H9 (cell line): ENCODE data around the gene SNRPA1. TPM values are rescaled to one million over a fixed set of nuclear protein-coding genes. Genes with fewer than 3 reads are reported as not detected.

Source experiments
- DNase-seq: peaks from one replicate; pipeline ENCODE4 v3.0.0-alpha.2; 2017
- H2AFZ ChIP-seq: one replicate; pipeline ENCODE4 v1.6.1; 2013; ENCODE audit warnings: mild to moderate bottlenecking, low read length, control low read depth, moderate library complexity
- H2AK5ac ChIP-seq: 2 replicates; pipeline ENCODE4 v1.6.1; 2013; ENCODE audit warnings: low read length, control low read depth, mixed read lengths; ENCODE audit not compliant: insufficient read length
- H2BK120ac ChIP-seq: one replicate; pipeline ENCODE4 v1.6.1; 2013; ENCODE audit warnings: low read depth, mild to moderate bottlenecking, low read length, control low read depth, inconsistent platforms; ENCODE audit not compliant: poor library complexity, severe bottlenecking
- H2BK12ac ChIP-seq: 2 replicates; pipeline ENCODE4 v1.6.1; 2013; ENCODE audit warnings: low read length, control low read depth, mixed read lengths, low read depth; ENCODE audit not compliant: insufficient read length
- H2BK15ac ChIP-seq: 2 replicates; pipeline ENCODE4 v1.6.1; 2013; ENCODE audit warnings: low read depth, low read length, control low read depth
- H2BK20ac ChIP-seq: one replicate; pipeline ENCODE4 v1.6.1; 2013; ENCODE audit warnings: low read depth, mild to moderate bottlenecking, low read length, control low read depth, inconsistent platforms; ENCODE audit not compliant: poor library complexity, severe bottlenecking
- H2BK5ac ChIP-seq: 2 replicates; pipeline ENCODE4 v1.6.1; 2013; ENCODE audit warnings: low read length, control low read depth, mixed read lengths; ENCODE audit not compliant: insufficient read length
- H3K14ac ChIP-seq: 2 replicates; pipeline ENCODE4 v1.6.1; 2013; ENCODE audit warnings: low read length, control low read depth; ENCODE audit not compliant: insufficient read depth
- H3K18ac ChIP-seq: 2 replicates; pipeline ENCODE4 v1.6.1; 2013; ENCODE audit warnings: low read depth, mild to moderate bottlenecking, mixed read lengths, low read length, control low read depth; ENCODE audit not compliant: insufficient read length
- H3K23ac ChIP-seq: 2 replicates; pipeline ENCODE4 v1.6.1; 2013; ENCODE audit warnings: low read length, control low read depth, mixed read lengths, low read depth; ENCODE audit not compliant: insufficient read length
- H3K23me2 ChIP-seq: 2 replicates; pipeline ENCODE4 v1.6.1; 2013; ENCODE audit warnings: low read depth, mild to moderate bottlenecking, mixed read lengths, low read length, control low read depth; ENCODE audit not compliant: insufficient read length, poor library complexity, severe bottlenecking
- H3K27ac ChIP-seq: 2 replicates; pipeline ENCODE4 v1.5.1; 2013; ENCODE audit warnings: low read length, control low read depth, mixed read lengths, low read depth; ENCODE audit not compliant: insufficient read length
- H3K27me3 ChIP-seq: 2 replicates; pipeline ENCODE4 v1.6.1; 2013; ENCODE audit warnings: low read length, control low read depth, inconsistent platforms; ENCODE audit not compliant: insufficient read depth
- H3K4ac ChIP-seq: 2 replicates; pipeline ENCODE4 v1.6.1; 2013; ENCODE audit warnings: low read depth, mild to moderate bottlenecking, control low read depth, inconsistent platforms, low read length, moderate library complexity
- H3K4me1 ChIP-seq: 2 replicates; pipeline ENCODE4 v1.6.1; 2013; ENCODE audit warnings: low read length, control low read depth, inconsistent platforms; ENCODE audit not compliant: insufficient read depth
- H3K4me2 ChIP-seq: 2 replicates; pipeline ENCODE4 v1.6.1; 2013; ENCODE audit warnings: low read length, control low read depth, mixed read lengths; ENCODE audit not compliant: insufficient read length, insufficient read depth
- H3K56ac ChIP-seq: 2 replicates; pipeline ENCODE4 v1.6.1; 2013; ENCODE audit warnings: low read depth, mild to moderate bottlenecking, mixed read lengths, low read length, control low read depth; ENCODE audit not compliant: insufficient read length
- H3K79me1 ChIP-seq: 2 replicates; pipeline ENCODE4 v1.6.1; 2013; ENCODE audit warnings: low read depth, mild to moderate bottlenecking, moderate library complexity, low read length, control low read depth, inconsistent platforms; ENCODE audit not compliant: insufficient read depth, poor library complexity, severe bottlenecking
- H3K79me2 ChIP-seq: 2 replicates; pipeline ENCODE4 v1.6.1; 2013; ENCODE audit warnings: low read length, control low read depth, inconsistent platforms; ENCODE audit not compliant: insufficient read depth
- H3K9ac ChIP-seq: 2 replicates; pipeline ENCODE4 v1.6.1; 2013; ENCODE audit warnings: low read length, control low read depth, mixed read lengths; ENCODE audit not compliant: insufficient read length; ENCODE audit errors: extremely low read depth
- H3K9me3 ChIP-seq: one replicate; pipeline ENCODE4 v1.6.1; 2013; ENCODE audit warnings: low read depth, low read length, inconsistent platforms; ENCODE audit not compliant: control insufficient read depth
- H3T11ph ChIP-seq: one replicate; pipeline ENCODE4 v1.6.1; 2013; ENCODE audit warnings: mild to moderate bottlenecking, low read length, control low read depth, inconsistent platforms
- H4K20me1 ChIP-seq: one replicate; pipeline ENCODE4 v1.6.1; 2013; ENCODE audit not compliant: control insufficient read depth, insufficient read length, insufficient read depth
- H4K5ac ChIP-seq: 2 replicates; pipeline ENCODE4 v1.6.1; 2013; ENCODE audit warnings: low read depth, mild to moderate bottlenecking, mixed read lengths, low read length, control low read depth; ENCODE audit not compliant: insufficient read length
- H4K8ac ChIP-seq: replicated peaks from 2 replicates; pipeline ENCODE4 v1.6.1; 2013; ENCODE audit warnings: low read length, control low read depth, mixed read lengths, low read depth; ENCODE audit not compliant: insufficient read length
- H4K91ac ChIP-seq: 2 replicates; pipeline ENCODE4 v1.6.1; 2013; ENCODE audit warnings: low read depth, mild to moderate bottlenecking, moderate library complexity, mixed read lengths, low read length, control low read depth; ENCODE audit not compliant: insufficient read length
- H3K27ac Mint-ChIP-seq, 3 experiments: 2 replicates in 2 of 3; 3 replicates in 1 of 3; pipeline ENCODE4 v1.8.0; 2020 to 2021; ENCODE audit warnings: mixed read lengths in 3 of 3, mild to moderate bottlenecking in 1 of 3, moderate library complexity in 1 of 3
- H3K27me3 Mint-ChIP-seq: 2 replicates; pipeline ENCODE4 v1.8.0; 2021; ENCODE audit warnings: low read depth, mild to moderate bottlenecking, moderate library complexity, mixed read lengths
- H3K36me3 Mint-ChIP-seq, 3 experiments: 2 replicates in 2 of 3; 3 replicates in 1 of 3; pipeline ENCODE4 v1.8.0; 2020 to 2021; ENCODE audit warnings: low read depth in 3 of 3, mixed read lengths in 3 of 3; ENCODE audit not compliant: insufficient read depth in 1 of 3
- H3K4me1 Mint-ChIP-seq, 2 experiments: 2 replicates each; pipeline ENCODE4 v1.8.0; 2020; ENCODE audit warnings: mixed read lengths in 2 of 2
- H3K4me3 Mint-ChIP-seq, 2 experiments: 2 replicates in 1 of 2; 3 replicates in 1 of 2; pipeline ENCODE4 v1.8.0; 2020 to 2021; ENCODE audit warnings: mild to moderate bottlenecking in 2 of 2, mixed read lengths in 2 of 2, moderate library complexity in 1 of 2
- H3K9me3 Mint-ChIP-seq, 2 experiments: 2 replicates in 1 of 2; 3 replicates in 1 of 2; pipeline ENCODE4 v1.8.0; 2020; ENCODE audit warnings: mild to moderate bottlenecking in 2 of 2, mixed read lengths in 2 of 2, moderate library complexity in 1 of 2
- WGBS: extraction: QIAGEN DNeasy Blood & Tissue Kit; methylation state at CpG from one replicate; pipeline ENCODE4 v1.1.7; 2013; ENCODE audit warnings: missing lambda C conversion rate, low lambda C conversion rate, mixed read lengths; ENCODE audit not compliant: insufficient read length; ENCODE audit errors: extremely low coverage; 5-methylcytosine and 5-hydroxymethylcytosine counted together
- total RNA-seq: library from RNA; stranded (reverse); gene quantifications from 2 replicates; pipeline ENCODE4 v1.2.1, GENCODE V29; 2021
- TF ChIP-seq, protein P1 (sequence below): fragments of 200-600 bp; sonication (generic); conservative IDR thresholded peaks from 3 replicates; pipeline ENCODE4 v1.8.0; 2021; ENCODE audit warnings: antibody characterized with exemption, mild to moderate bottlenecking

SNRPA1 gene
- total RNA-seq, 1 experiment from 2014 or later, result 145 TPM

DNA sequence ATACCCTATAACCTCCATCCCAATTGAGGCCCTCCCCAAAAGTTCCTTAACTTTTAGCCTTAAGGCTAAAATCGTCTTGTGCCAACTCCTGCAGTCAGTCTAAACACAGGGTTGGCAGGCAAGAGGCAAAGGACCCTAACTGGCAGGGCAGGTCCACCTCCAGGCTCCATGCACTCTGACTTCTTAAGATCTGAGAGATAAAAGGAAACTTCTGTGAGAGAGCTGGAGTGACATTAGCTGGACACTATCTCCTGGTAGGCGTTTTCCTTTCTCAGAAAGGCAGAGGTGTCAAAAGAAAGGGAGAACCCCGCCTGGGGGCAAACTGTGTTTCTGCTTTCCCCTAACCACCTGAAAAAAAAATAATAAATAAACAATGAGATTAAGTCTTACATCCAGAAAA is 46.8 kb downstream of the SNRPA1 start:
- Histone ChIP-seq H3K27me3 (no peaks in the 10 kb centered on the region), H3K79me1 (no peaks in the 10 kb centered on the region), H3K27ac (no peak overlapping the region), H3K18ac (no peak overlapping the region), H3K14ac (no peak overlapping the region), H4K91ac (no peak overlapping the region), H4K5ac (no peak overlapping the region), H2BK20ac (no peak overlapping the region), H3K4me1 (no peaks in the 10 kb centered on the region; the same call in 1 of the 2 replicates), H2BK15ac (no peak overlapping the region), H2AFZ (no peak overlapping the region), H3K9ac (no peak overlapping the region), H3K4ac (no peak overlapping the region), H2AK5ac (no peak overlapping the region), H4K20me1 (peaks cover 4% of the 10 kb centered on the region), H3K23ac (no peak overlapping the region), H3T11ph (no peak overlapping the region), H2BK5ac (no peak overlapping the region), H4K8ac (no peak overlapping the region), H2BK12ac (no peak overlapping the region), H2BK120ac (no peak overlapping the region), H3K23me2 (peaks cover 14% of the 10 kb centered on the region), H3K4me2 (no peak overlapping the region), H3K56ac (no peak overlapping the region), H3K79me2 (peaks cover 63% of the 10 kb centered on the region), H3K9me3 (no peaks in the 10 kb centered on the region)
- no peak overlapping the region for H3K4me3 Mint-ChIP-seq
- WGBS, result no CpG with 5 or more reads among the region's 3 CpGs
- no peak overlapping the region for H3K27ac Mint-ChIP-seq
- peaks cover 57 to 70% of the 10 kb centered on the region in 2 experiments for H3K4me1 Mint-ChIP-seq
- peaks cover 2% of the 10 kb centered on the region for H3K27me3 Mint-ChIP-seq
- H3K36me3 Mint-ChIP-seq, result peaks cover 3 to 10% (median 9%) of the 10 kb centered on the region in 3 experiments; a peak in 6 of 7 replicates
- DNase-seq, result no peak
- TF ChIP-seq, protein P1, sequence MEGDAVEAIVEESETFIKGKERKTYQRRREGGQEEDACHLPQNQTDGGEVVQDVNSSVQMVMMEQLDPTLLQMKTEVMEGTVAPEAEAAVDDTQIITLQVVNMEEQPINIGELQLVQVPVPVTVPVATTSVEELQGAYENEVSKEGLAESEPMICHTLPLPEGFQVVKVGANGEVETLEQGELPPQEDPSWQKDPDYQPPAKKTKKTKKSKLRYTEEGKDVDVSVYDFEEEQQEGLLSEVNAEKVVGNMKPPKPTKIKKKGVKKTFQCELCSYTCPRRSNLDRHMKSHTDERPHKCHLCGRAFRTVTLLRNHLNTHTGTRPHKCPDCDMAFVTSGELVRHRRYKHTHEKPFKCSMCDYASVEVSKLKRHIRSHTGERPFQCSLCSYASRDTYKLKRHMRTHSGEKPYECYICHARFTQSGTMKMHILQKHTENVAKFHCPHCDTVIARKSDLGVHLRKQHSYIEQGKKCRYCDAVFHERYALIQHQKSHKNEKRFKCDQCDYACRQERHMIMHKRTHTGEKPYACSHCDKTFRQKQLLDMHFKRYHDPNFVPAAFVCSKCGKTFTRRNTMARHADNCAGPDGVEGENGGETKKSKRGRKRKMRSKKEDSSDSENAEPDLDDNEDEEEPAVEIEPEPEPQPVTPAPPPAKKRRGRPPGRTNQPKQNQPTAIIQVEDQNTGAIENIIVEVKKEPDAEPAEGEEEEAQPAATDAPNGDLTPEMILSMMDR, result no peak
- no peaks in the 10 kb centered on the region for H3K9me3 Mint-ChIP-seq
